HG02970 (cell line): ENCODE results near the gene TRIM65.
"Not testable (repeated sequence)": the region's sequence is repeated elsewhere in the genome, so short reads cannot be mapped to it uniquely, and the experiment has no call there.

ENCODE experiments used
- ATAC-seq: cut with Tn5 transposase; IDR thresholded peaks from one replicate; pipeline ENCODE4 v1.9.1; 2021; ENCODE audit warnings: mild to moderate bottlenecking, moderate library complexity, moderate number of reproducible peaks; ENCODE audit not compliant: unreplicated experiment, low FRiP score

Gene TRIM65

GRCh38 chr17:75876938-75877751, 19.6 kb downstream of the TRIM65 start:
- ATAC-seq: no peak

DNA sequence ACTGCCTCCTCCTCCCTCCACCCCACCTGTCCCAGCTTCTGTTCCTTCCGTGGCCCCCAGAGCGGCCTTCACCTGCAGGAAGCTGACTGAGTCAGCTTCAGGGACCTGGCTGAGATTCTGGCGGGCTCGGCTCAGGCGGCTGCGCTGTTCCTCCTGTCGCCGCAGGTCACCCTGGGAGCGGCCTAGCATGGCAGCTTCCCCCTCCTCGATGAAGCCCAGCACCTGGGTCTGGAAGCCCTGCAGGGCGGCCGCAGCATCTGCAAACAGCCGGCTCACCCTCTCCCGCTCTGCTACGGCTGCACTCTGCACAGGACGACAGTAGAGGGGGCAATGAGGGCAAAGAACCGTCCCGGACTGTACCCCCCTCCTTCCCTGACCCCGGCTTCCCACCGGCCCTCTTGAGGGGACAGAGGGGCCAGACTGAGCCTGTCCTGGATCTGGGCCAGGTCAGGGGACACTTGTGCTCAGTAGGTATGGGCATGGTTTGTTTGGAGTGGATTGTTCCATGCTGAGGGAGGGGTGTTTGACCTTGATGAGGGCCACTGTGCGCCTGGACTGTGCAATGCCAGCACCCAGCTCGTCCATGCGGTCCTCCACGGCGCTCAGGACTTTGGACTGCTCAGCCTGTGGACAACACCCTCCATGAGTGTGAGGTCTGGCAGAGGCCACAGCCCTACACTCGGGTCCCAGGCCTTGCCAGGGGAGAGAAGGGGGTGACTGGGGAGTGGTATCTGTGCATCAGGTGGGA, 20.4 kb downstream of the TRIM65 start:
- ATAC-seq: peak; percentile 31

- no peak for ATAC-seq
These were observed 20.9 kb downstream of the TRIM65 start for GRCh38 chr17:75875940-75876189.

- no peak for ATAC-seq
These were observed 21.4 kb downstream of the TRIM65 start for GRCh38 chr17:75875182-75875939.

DNA sequence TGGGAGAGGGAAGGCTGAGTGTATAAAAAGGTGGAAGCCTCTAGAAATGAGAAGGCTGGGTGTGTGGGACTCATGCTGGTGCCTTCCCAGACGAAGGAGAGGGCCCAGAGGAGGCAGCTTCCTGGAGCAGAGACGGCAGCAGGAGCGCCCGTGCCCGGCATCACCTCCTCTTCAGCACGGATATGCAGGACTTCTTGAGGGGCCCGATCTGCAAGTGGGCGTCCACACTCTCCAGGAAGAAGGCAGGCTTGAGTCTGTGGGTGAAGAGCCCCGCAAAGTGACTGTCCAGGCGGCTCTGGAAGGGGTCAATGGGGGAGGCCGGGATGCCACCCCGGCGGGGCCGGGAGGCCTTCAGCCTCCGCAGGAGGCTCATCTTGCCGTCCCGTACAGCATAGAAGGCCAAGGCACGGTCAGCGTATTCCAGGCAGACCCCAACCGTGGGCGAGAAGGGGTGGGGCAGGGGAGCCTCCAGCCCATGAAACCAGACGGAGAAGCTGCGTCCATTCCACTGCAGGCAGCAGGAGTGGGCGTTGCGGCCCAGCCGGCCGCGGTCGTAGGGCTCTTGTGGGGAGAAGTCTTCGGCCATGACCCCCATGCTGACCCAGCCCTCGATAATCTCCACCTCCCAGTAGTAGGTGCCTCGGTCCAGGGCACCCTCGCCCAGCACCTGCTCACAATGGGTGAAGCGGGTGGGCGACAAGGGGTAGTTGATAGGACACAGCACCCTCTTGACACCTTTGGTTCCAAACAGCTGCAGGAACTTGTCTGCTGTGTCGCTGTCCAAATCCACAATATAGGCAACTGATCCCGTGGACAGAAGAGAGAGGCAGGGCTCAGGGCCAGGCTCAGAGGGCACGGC, 22.2 kb downstream of the TRIM65 start:
- no peak for ATAC-seq

GRCh38 chr17:75873587-75874322, 23.0 kb downstream of the TRIM65 start:
- ATAC-seq: no peak

DNA sequence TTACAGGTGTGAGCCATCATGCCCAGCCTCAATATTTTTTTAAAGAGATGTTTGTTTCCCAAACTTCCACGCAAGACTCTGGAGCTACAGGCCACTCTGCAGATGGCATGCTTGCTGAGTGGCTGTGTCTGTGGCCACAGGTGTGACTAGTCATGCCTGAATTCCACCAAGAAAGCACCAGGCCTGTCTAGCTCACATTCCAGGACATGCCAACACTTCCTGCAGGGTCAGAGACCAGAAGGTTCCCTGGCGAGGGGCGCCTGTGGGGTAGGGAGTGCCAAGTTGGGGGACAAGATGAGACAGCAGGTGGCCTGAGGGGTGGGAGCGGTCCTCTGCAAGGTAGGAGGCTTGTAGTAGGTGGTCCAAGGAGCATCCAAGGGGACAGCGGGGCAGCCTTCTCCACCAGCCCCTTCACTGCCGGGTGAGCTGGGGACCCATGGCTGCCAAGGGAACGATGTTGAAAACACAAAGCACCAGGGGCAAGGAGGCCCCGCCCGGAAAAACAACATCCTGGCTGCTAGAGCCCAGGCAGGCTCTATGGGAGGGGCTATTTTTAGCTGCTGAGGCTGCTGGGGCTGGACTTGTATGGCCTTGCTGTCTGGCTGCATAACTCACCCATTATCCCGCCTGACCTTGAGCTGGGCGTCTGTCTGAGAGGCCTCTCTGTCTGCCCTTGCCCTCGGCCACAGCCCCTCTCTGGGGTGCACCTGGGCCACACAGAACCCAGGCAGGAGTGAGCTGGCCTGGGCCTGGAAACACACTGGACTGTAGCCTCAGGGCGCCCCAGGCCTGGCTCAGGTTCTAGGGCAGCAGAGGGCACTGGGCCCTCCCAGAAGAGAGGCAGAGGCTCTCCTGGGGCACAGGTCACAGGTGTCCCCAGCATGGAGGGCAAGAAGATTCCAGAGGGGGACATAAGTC, 24.1 kb downstream of the TRIM65 start:
- no peak for ATAC-seq

GRCh38 chr17:75870228-75870627, 26.5 kb downstream of the TRIM65 start:
- not testable (repeated sequence) for ATAC-seq

- ATAC-seq: no peak
These were observed 27.2 kb downstream of the TRIM65 start for GRCh38 chr17:75869282-75870141.

- not testable (repeated sequence) for ATAC-seq
These were observed 27.9 kb downstream of the TRIM65 start for GRCh38 chr17:75868730-75869281.

- ATAC-seq: not testable (repeated sequence)
These were observed 31.2 kb downstream of the TRIM65 start for GRCh38 chr17:75865404-75866188.

- not testable (repeated sequence) for ATAC-seq
These were observed 31.9 kb downstream of the TRIM65 start for GRCh38 chr17:75864887-75865286.

GRCh38 chr17:75864448-75864871, 32.3 kb downstream of the TRIM65 start:
- ATAC-seq: peak; percentile 73

DNA sequence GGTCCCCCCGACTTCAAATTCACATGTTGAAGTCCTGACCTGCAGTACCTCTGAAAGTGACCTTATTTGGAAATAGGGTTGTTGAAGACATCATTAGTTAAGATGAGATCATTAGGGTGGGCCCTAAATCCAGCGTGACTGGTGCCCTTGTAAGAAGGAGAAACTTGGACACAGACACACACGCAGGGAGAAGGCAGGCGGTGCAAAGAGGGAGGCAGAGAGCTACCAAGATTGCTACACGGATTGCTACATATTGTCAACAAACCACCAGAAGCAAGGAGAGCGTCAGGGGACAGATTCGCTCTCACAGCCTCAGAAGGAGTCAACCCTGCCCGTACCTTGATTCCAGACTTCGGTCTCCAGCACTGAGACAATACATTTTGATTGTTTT, 34.8 kb downstream of the TRIM65 start:
- ATAC-seq: no peak

DNA sequence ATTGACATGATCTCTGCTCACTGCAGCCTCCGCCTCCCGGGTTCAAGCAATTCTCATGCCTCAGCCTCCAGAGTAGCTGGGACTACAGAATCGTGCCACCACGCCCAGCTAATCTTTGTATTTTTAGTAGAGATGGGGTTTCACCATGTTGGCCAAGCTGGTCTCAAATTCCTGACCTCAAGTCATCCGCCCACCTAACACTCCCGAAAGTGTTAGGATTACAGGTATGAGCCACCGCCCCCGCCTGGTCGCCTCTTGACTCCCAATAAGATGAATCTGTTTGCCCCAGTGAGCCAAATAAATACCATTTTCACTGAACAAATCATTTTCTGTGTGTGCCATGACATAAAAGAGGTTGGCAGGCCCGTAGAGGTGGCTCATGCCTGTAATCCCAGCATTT, 37.4 kb downstream of the TRIM65 start:
- ATAC-seq: not testable (repeated sequence)

- ATAC-seq: no peak
These were observed 40.5 kb downstream of the TRIM65 start for GRCh38 chr17:75856062-75856756.
